GM12878 (cell line): ENCODE data around the gene PTPRJ. TPM values are rescaled to one million over a fixed set of nuclear protein-coding genes. Genes with fewer than 3 reads are reported as not detected.
A peak's percentile ranks its signal among the peaks of the same experiment; 100 is the strongest.

ENCODE experiments used
- E4F1 ChIP-seq: fragments of 450-650 bp; IDR thresholded peaks from 2 replicates; pipeline ENCODE4 v1.6.1; 2018; ENCODE audit warnings: borderline replicate concordance, mild to moderate bottlenecking; ENCODE audit not compliant: partially characterized antibody
- GABPA ChIP-seq: IDR thresholded peaks from 2 replicates; pipeline ENCODE4 v1.6.1; 2014; ENCODE audit warnings: antibody characterized with exemption, low read depth, mild to moderate bottlenecking, inconsistent platforms
- HDAC6 ChIP-seq: fragments of 200-600 bp; sonication (generic); IDR thresholded peaks from one replicate; pipeline ENCODE4 v1.8.0; 2017; ENCODE audit warnings: antibody characterized with exemption; ENCODE audit not compliant: unreplicated experiment
- IRF3 ChIP-seq: fragments of 450-650 bp; IDR thresholded peaks from 2 replicates; pipeline ENCODE4 v1.6.1; 2014; ENCODE audit warnings: mild to moderate bottlenecking
- JUND ChIP-seq: IDR thresholded peaks from 2 replicates; pipeline ENCODE4 v1.6.1; 2012; ENCODE audit warnings: low read depth, mild to moderate bottlenecking, low read length, improper control_type of control experiment, moderate library complexity
- KDM1A ChIP-seq: fragments of 200-600 bp; sonication (generic); IDR thresholded peaks from 2 replicates; pipeline ENCODE4 v1.6.1; 2016; ENCODE audit warnings: borderline replicate concordance
- MTA3 ChIP-seq: IDR thresholded peaks from 2 replicates; pipeline ENCODE4 v1.6.1; 2012; ENCODE audit warnings: low read length, inconsistent platforms, borderline replicate concordance
- PML ChIP-seq: IDR thresholded peaks from 2 replicates; pipeline ENCODE4 v1.6.1; 2012; ENCODE audit warnings: low read length, inconsistent platforms
- RAD51 ChIP-seq: fragments of 450-650 bp; IDR thresholded peaks from 2 replicates; pipeline ENCODE4 v1.6.1; 2016; ENCODE audit warnings: moderate library complexity, mild to moderate bottlenecking, inconsistent platforms
- RBBP5 ChIP-seq: fragments of 200-600 bp; sonication (generic); conservative IDR thresholded peaks from 2 replicates; pipeline ENCODE4 v1.6.1; 2016
- SMAD5 ChIP-seq: IDR thresholded peaks from 2 replicates; pipeline ENCODE4 v1.6.1; 2016; ENCODE audit warnings: antibody characterized with exemption, low read depth
- ZBED1 ChIP-seq: IDR thresholded peaks from 2 replicates; pipeline ENCODE4 v1.6.1; 2016; ENCODE audit warnings: borderline replicate concordance
- ZNF274 ChIP-seq: IDR thresholded peaks from one replicate; pipeline ENCODE4 v1.8.0; 2011; ENCODE audit not compliant: insufficient read length, insufficient read depth
- polyA plus RNA-seq, 11 experiments: library from polyadenylated mRNA; depleted of rRNA in 4 of 11; unstranded in 6 of 11; stranded (reverse) in 5 of 11; fragments of >200 nt; fragmentation: Nextera tagmentation in 4 of 11; fragmentation: Illumina TruSeq in 1 of 11; extraction: Ambion mirVana in 4 of 11; extraction: Trizol in 1 of 11; gene quantifications; 1 replicate in 1 of 11; 2 replicates in 10 of 11; pipeline versions ENCODE4 v1.2.1 to v1.2.3, GENCODE V29; 2011 to 2016; ENCODE audit warnings: inconsistent platforms in 2 of 11, missing spikeins in 2 of 11, low read depth in 1 of 11
- total RNA-seq, 4 experiments: library from RNA; depleted of rRNA in 3 of 4; stranded (reverse); fragments of >200 nt in 3 of 4; fragmentation: Illumina TruSeq in 1 of 4; extraction: Trizol in 1 of 4; gene quantifications; 2 replicates each; pipeline versions ENCODE4 v1.2.1 to v1.2.3, GENCODE V29; 2013 to 2021
- TF ChIP-seq, protein P1 (sequence below): fragments of 150-350 bp; IDR thresholded peaks from 2 replicates; pipeline ENCODE4 v1.6.1; 2016; ENCODE audit warnings: low read depth, low read length
- TF ChIP-seq, protein P2 (sequence below): fragments of 450-650 bp; IDR thresholded peaks from 2 replicates; pipeline ENCODE4 v1.6.1; 2017; ENCODE audit warnings: mild to moderate bottlenecking, moderate library complexity
- TF ChIP-seq, protein P3 (sequence below): IDR thresholded peaks from 2 replicates; pipeline ENCODE4 v1.6.1; 2011; ENCODE audit warnings: mild to moderate bottlenecking, low read depth, low read length, moderate library complexity; ENCODE audit not compliant: insufficient replicate concordance
- TF ChIP-seq, protein P4 (sequence below): IDR thresholded peaks from 2 replicates; pipeline ENCODE4 v1.6.1; 2012; ENCODE audit warnings: low read depth, low read length, improper control_type of control experiment

The PTPRJ gene
- total and polyA plus RNA-seq, 10 of the 15 experiments (the other 5 are each of a cell fraction or from before 2014, with no cell fraction given): 0.22 to 22.4 (median 7.4) TPM

DNA sequence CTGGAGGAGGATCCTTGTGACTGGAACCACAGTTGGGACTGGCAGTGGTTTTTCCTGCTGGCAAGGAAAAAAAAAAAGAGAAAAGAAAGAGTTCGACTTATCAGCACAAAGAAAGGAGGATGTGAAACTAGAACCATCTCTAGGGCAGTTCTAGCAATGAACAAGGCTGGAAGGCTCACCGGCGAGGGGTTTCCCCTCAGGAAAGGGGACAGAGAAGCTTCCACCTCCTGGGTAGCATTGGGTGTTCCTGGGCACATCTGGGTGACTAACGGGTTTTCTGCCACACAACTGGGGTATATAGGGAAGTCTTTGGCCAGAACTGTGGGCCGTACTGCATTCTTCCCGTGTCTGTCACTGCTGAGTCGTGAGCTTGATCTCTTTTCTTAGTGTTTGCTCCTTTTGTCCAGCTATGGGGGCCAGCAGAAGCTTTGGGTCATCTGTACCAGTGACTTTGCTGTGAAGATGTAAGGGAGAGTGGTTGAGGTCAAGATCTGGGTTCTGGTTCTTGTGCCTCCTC is 126.9 kb downstream of the PTPRJ start (continued):
- no peak for TF ChIP-seq E4F1
- no peak for TF ChIP-seq RAD51
- no peak for TF ChIP-seq RBBP5
- TF ChIP-seq ZNF274: no peak
- no peak for TF ChIP-seq GABPA
- no peak for TF ChIP-seq KDM1A
- no peak for TF ChIP-seq HDAC6
- TF ChIP-seq, protein P1, sequence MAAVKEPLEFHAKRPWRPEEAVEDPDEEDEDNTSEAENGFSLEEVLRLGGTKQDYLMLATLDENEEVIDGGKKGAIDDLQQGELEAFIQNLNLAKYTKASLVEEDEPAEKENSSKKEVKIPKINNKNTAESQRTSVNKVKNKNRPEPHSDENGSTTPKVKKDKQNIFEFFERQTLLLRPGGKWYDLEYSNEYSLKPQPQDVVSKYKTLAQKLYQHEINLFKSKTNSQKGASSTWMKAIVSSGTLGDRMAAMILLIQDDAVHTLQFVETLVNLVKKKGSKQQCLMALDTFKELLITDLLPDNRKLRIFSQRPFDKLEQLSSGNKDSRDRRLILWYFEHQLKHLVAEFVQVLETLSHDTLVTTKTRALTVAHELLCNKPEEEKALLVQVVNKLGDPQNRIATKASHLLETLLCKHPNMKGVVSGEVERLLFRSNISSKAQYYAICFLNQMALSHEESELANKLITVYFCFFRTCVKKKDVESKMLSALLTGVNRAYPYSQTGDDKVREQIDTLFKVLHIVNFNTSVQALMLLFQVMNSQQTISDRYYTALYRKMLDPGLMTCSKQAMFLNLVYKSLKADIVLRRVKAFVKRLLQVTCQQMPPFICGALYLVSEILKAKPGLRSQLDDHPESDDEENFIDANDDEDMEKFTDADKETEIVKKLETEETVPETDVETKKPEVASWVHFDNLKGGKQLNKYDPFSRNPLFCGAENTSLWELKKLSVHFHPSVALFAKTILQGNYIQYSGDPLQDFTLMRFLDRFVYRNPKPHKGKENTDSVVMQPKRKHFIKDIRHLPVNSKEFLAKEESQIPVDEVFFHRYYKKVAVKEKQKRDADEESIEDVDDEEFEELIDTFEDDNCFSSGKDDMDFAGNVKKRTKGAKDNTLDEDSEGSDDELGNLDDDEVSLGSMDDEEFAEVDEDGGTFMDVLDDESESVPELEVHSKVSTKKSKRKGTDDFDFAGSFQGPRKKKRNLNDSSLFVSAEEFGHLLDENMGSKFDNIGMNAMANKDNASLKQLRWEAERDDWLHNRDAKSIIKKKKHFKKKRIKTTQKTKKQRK: no peak
- TF ChIP-seq, protein P2, sequence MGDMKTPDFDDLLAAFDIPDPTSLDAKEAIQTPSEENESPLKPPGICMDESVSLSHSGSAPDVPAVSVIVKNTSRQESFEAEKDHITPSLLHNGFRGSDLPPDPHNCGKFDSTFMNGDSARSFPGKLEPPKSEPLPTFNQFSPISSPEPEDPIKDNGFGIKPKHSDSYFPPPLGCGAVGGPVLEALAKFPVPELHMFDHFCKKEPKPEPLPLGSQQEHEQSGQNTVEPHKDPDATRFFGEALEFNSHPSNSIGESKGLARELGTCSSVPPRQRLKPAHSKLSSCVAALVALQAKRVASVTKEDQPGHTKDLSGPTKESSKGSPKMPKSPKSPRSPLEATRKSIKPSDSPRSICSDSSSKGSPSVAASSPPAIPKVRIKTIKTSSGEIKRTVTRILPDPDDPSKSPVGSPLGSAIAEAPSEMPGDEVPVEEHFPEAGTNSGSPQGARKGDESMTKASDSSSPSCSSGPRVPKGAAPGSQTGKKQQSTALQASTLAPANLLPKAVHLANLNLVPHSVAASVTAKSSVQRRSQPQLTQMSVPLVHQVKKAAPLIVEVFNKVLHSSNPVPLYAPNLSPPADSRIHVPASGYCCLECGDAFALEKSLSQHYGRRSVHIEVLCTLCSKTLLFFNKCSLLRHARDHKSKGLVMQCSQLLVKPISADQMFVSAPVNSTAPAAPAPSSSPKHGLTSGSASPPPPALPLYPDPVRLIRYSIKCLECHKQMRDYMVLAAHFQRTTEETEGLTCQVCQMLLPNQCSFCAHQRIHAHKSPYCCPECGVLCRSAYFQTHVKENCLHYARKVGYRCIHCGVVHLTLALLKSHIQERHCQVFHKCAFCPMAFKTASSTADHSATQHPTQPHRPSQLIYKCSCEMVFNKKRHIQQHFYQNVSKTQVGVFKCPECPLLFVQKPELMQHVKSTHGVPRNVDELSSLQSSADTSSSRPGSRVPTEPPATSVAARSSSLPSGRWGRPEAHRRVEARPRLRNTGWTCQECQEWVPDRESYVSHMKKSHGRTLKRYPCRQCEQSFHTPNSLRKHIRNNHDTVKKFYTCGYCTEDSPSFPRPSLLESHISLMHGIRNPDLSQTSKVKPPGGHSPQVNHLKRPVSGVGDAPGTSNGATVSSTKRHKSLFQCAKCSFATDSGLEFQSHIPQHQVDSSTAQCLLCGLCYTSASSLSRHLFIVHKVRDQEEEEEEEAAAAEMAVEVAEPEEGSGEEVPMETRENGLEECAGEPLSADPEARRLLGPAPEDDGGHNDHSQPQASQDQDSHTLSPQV: no peak
- TF ChIP-seq, protein P3, sequence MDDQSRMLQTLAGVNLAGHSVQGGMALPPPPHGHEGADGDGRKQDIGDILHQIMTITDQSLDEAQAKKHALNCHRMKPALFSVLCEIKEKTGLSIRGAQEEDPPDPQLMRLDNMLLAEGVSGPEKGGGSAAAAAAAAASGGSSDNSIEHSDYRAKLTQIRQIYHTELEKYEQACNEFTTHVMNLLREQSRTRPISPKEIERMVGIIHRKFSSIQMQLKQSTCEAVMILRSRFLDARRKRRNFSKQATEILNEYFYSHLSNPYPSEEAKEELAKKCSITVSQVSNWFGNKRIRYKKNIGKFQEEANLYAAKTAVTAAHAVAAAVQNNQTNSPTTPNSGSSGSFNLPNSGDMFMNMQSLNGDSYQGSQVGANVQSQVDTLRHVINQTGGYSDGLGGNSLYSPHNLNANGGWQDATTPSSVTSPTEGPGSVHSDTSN: no peak
- TF ChIP-seq, protein P4, sequence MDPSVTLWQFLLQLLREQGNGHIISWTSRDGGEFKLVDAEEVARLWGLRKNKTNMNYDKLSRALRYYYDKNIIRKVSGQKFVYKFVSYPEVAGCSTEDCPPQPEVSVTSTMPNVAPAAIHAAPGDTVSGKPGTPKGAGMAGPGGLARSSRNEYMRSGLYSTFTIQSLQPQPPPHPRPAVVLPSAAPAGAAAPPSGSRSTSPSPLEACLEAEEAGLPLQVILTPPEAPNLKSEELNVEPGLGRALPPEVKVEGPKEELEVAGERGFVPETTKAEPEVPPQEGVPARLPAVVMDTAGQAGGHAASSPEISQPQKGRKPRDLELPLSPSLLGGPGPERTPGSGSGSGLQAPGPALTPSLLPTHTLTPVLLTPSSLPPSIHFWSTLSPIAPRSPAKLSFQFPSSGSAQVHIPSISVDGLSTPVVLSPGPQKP: no peak
- TF ChIP-seq PML: no peak
- TF ChIP-seq JUND: no peak; the same call in 1 of the 2 replicates
- TF ChIP-seq ZBED1: no peak
- no peak for TF ChIP-seq SMAD5
- peak; percentile 57; the same call in 1 of the 2 replicates for TF ChIP-seq MTA3
- no peak for TF ChIP-seq IRF3
